Prostate gland (tissue), 2 donors: ENCODE measurements around the gene HHIPL1. TPM values are rescaled to one million over a fixed set of nuclear protein-coding genes. Genes with fewer than 3 reads are reported as not detected.

Experiments used
- DNase-seq: peaks from one replicate; pipeline ENCODE4 v3.0.0-alpha.2; 2019; ENCODE audit warnings: low spot score
- H3K27ac ChIP-seq, 2 donors: fragments of 200-600 bp; sonication (generic); 2 replicates each; pipeline ENCODE4 v1.5.1; 2017 to 2019
- H3K27me3 ChIP-seq: fragments of 200-600 bp; sonication (generic); replicated peaks from 2 replicates; pipeline ENCODE4 v1.5.1; 2019; ENCODE audit not compliant: insufficient read depth
- H3K36me3 ChIP-seq, 2 donors: fragments of 200-600 bp; sonication (generic); 1 replicate in 1 of 2; 2 replicates in 1 of 2; pipeline versions ENCODE4 v1.5.1 to v1.8.1; 2017 to 2019
- H3K4me1 ChIP-seq: fragments of 200-600 bp; sonication (generic); replicated peaks from 2 replicates; pipeline ENCODE4 v1.5.1; 2019
- H3K4me3 ChIP-seq, 2 donors: fragments of 200-600 bp; sonication (generic); 2 replicates each; pipeline ENCODE4 v1.5.1; 2017 to 2019
- H3K9me3 ChIP-seq: fragments of 200-600 bp; sonication (generic); 2 replicates; pipeline ENCODE4 v1.5.1; 2017
- POLR2A ChIP-seq: fragments of 450-650 bp; IDR thresholded peaks from one replicate; pipeline ENCODE4 v1.6.1; 2016; ENCODE audit warnings: antibody characterized with exemption, mild to moderate bottlenecking
- POLR2AphosphoS5 ChIP-seq: sonication (generic); formaldehyde crosslinking; IDR thresholded peaks from one replicate; pipeline ENCODE4 v1.6.1; 2017; ENCODE audit warnings: antibody characterized with exemption
- WGBS: methylation state at CpG from one replicate; pipeline ENCODE4 v1.1.5; 2018; 5-methylcytosine and 5-hydroxymethylcytosine counted together
- intact Hi-C: fragments of 100-400 bp; cut with DNase I; formaldehyde crosslinking; loops from one replicate; pipeline ENCODE4 v1.14.2; 2022
- total RNA-seq, 2 donors: library from RNA; depleted of rRNA; stranded (reverse); fragments of >200 nt; gene quantifications; one replicate each; pipeline ENCODE4 v1.1.0, GENCODE V29; 2016
- TF ChIP-seq, protein P1 (sequence below), 4 experiments: fragments of 200-600 bp in 2 of 4; fragments of 450-650 bp in 2 of 4; sonication (generic) in 2 of 4; IDR thresholded peaks; 1 replicate in 3 of 4; 2 replicates in 1 of 4; pipeline ENCODE4 v1.5.1; 2016 to 2019; ENCODE audit warnings: antibody characterized with exemption in 4 of 4, mild to moderate bottlenecking in 2 of 4, moderate library complexity in 2 of 4

HHIPL1 gene
- total RNA-seq, 2 donors from 2014 or later = 2.8 to 4.5 TPM

DNA sequence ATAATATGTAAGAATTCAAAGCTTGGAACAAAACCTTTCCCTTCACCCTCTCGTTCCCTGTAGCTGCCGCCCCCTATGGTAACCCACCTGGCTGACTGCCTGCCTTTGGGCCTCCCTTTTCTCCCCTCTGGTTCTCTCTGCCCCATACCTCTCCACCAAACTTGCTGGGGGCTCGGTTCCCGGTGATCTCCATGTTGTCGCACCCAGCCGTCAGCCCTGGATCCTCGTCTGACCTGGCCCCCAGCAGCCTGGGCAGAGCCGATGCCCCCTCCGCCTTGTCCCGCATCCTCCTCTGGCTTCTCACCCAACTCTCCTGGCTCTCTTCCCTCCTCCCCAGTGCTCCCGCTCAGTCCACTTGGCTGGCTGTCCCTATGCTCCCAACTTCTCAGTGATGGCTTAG lies 43.7 kb downstream of the HHIPL1 start:
- H3K9me3 ChIP-seq = no peaks in the 10 kb centered on the region
- intact Hi-C loops = loop anchor here (5.0 kb wide), 1 partner anchor 104 kb away; the partner anchor contains the start of gene EML1
- no peak overlapping the region for H3K4me3 ChIP-seq
- no peaks in the 10 kb centered on the region for H3K27me3 ChIP-seq
- peaks cover 2% of the 10 kb centered on the region for H3K4me1 ChIP-seq
- no peak for DNase-seq
- no peaks in the 10 kb centered on the region for H3K36me3 ChIP-seq
- no peak overlapping the region for H3K27ac ChIP-seq
- TF ChIP-seq, protein P1, sequence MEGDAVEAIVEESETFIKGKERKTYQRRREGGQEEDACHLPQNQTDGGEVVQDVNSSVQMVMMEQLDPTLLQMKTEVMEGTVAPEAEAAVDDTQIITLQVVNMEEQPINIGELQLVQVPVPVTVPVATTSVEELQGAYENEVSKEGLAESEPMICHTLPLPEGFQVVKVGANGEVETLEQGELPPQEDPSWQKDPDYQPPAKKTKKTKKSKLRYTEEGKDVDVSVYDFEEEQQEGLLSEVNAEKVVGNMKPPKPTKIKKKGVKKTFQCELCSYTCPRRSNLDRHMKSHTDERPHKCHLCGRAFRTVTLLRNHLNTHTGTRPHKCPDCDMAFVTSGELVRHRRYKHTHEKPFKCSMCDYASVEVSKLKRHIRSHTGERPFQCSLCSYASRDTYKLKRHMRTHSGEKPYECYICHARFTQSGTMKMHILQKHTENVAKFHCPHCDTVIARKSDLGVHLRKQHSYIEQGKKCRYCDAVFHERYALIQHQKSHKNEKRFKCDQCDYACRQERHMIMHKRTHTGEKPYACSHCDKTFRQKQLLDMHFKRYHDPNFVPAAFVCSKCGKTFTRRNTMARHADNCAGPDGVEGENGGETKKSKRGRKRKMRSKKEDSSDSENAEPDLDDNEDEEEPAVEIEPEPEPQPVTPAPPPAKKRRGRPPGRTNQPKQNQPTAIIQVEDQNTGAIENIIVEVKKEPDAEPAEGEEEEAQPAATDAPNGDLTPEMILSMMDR (IDR thresholded peaks at IDR 0.05) = no peak
- no peak for TF ChIP-seq POLR2AphosphoS5
- TF ChIP-seq POLR2A = no peak
- 84% methylated on average over 11 of the region's 11 CpGs for WGBS

DNA sequence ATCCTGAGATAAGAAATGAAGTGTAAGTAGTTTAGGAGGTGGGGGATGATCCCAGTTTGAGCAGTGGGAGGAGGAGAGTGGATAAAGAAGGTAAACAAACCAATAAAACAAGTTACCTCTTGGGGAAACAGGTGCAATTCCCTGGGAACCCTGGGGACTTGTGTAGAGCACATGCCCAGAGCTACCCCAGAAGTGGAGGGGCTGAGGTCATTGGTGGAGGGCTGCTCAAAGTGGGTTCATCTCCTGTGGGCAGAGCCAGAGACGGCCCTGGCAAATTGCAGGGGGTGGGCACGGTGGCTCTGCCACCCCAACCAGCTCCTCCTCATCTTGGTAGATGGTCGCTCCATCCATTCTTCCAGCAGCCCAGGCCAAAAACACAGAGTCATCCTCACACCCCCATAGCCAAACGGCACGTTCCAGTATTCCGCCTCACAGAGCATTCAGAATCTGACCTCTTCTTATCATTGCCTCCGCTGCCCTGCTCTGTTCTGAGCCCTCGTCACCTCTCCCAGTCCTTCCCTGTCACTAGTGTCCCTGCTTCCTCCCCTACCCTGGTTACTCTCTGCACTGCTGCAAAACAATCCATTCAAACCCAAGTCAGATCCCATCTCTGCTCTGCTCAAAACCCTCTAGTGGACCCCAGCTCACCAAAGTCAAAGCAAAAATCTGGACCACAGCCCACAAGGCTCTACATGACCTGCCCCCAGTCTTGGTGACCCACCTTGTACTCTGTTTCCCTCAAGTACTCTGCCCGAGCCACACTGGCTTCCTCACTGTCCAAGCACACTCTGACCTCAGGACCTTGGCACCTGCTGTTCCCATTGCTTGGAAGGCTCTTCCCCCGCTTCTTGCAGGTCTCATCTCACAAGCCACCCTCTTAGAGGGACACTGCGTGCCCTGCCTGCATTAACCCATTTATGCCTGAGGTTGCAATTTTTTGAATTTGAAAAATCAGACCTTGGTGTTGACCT lies 44.6 kb downstream of the HHIPL1 start:
- H3K9me3 ChIP-seq = no peaks in the 10 kb centered on the region
- no peaks in the 10 kb centered on the region for H3K27me3 ChIP-seq
- 91% methylated on average over 11 of the region's 11 CpGs for WGBS
- H3K4me3 ChIP-seq = no peak overlapping the region
- peaks cover 2% of the 10 kb centered on the region for H3K4me1 ChIP-seq
- TF ChIP-seq, protein P1 (IDR thresholded peaks at IDR 0.05) = no peak
- TF ChIP-seq POLR2A (no peak), POLR2AphosphoS5 (no peak)
- no peak overlapping the region for H3K27ac ChIP-seq
- no peak for DNase-seq
- no peaks in the 10 kb centered on the region for H3K36me3 ChIP-seq
- intact Hi-C loops = loop anchor here (5.0 kb wide), 1 partner anchor 103 kb away; the partner anchor contains the start of gene EML1

- Histone ChIP-seq H3K9me3 (no peaks in the 10 kb centered on the region), H3K27ac (no peak overlapping the region), H3K4me1 (peaks cover 2% of the 10 kb centered on the region), H3K27me3 (no peaks in the 10 kb centered on the region), H3K4me3 (no peak overlapping the region), H3K36me3 (no peaks in the 10 kb centered on the region)
- intact Hi-C loops = no loop called here
- TF ChIP-seq POLR2A (no peak), POLR2AphosphoS5 (no peak)
- TF ChIP-seq, protein P1 (IDR thresholded peaks at IDR 0.05) = no peak
- no peak for DNase-seq
- WGBS = 88% methylated on average over 5 of the region's 5 CpGs
Measured at GRCh38 chr14:99690636-99691035, 45.7 kb downstream of the HHIPL1 start.

GRCh38 chr14:99691111-99691885 lies 46.4 kb downstream of the HHIPL1 start:
- Histone ChIP-seq H3K9me3 (no peaks in the 10 kb centered on the region), H3K36me3 (no peaks in the 10 kb centered on the region), H3K4me3 (no peak overlapping the region), H3K27ac (no peak overlapping the region), H3K4me1 (no peaks in the 10 kb centered on the region), H3K27me3 (no peaks in the 10 kb centered on the region)
- 92% methylated on average over 13 of the region's 13 CpGs for WGBS
- intact Hi-C loops = no loop called here
- TF ChIP-seq POLR2A = no peak
- TF ChIP-seq, protein P1 (IDR thresholded peaks at IDR 0.05) = no peak
- TF ChIP-seq POLR2AphosphoS5 = no peak
- DNase-seq = no peak
